ENCODE measurements around the gene KIRREL3. TPM values are rescaled to one million over a fixed set of nuclear protein-coding genes. Genes with fewer than 3 reads are reported as not detected.

The KIRREL3 gene
- total RNA-seq, 1 donor from 2014 or later = 0.66 TPM

- no peak for DNase-seq (ENCODE audit: low spot score)
These were observed 209.1 kb downstream of the KIRREL3 start for GRCh38 chr11:126791446-126791845.

GRCh38 chr11:126790550-126791081, 210.0 kb downstream of the KIRREL3 start:
- DNase-seq (ENCODE audit: low spot score) = no peak

- DNase-seq (ENCODE audit: low spot score) = no peak
These were observed 217.8 kb downstream of the KIRREL3 start for GRCh38 chr11:126782810-126783209.

- DNase-seq (ENCODE audit: low spot score) = no peak
These were observed 218.6 kb downstream of the KIRREL3 start for GRCh38 chr11:126781942-126782341.

- no peak for DNase-seq (ENCODE audit: low spot score)
These were observed 224.5 kb downstream of the KIRREL3 start for GRCh38 chr11:126776119-126776518.

- DNase-seq (ENCODE audit: low spot score) = no peak
These were observed 228.3 kb downstream of the KIRREL3 start for GRCh38 chr11:126772267-126772666.

GRCh38 chr11:126768702-126769101, 231.9 kb downstream of the KIRREL3 start:
- DNase-seq (ENCODE audit: low spot score) = no peak

- DNase-seq (ENCODE audit: low spot score) = no peak
These were observed 234.1 kb downstream of the KIRREL3 start for GRCh38 chr11:126766440-126766839.

GRCh38 chr11:126765196-126765595, 235.4 kb downstream of the KIRREL3 start:
- DNase-seq (ENCODE audit: low spot score) = no peak

- DNase-seq (ENCODE audit: low spot score) = no peak
These were observed 236.3 kb downstream of the KIRREL3 start for GRCh38 chr11:126764231-126764630.

GRCh38 chr11:126756855-126757254, 243.7 kb downstream of the KIRREL3 start:
- DNase-seq (ENCODE audit: low spot score) = no peak

GRCh38 chr11:126756421-126756820, 244.1 kb downstream of the KIRREL3 start:
- DNase-seq (ENCODE audit: low spot score) = no peak

- no peak for DNase-seq (ENCODE audit: low spot score)
These were observed 245.0 kb downstream of the KIRREL3 start for GRCh38 chr11:126755526-126755925.

- no peak for DNase-seq (ENCODE audit: low spot score)
These were observed 245.8 kb downstream of the KIRREL3 start for GRCh38 chr11:126754591-126755426.

GRCh38 chr11:126753990-126754389, 246.6 kb downstream of the KIRREL3 start:
- no peak for DNase-seq (ENCODE audit: low spot score)

- no peak for DNase-seq (ENCODE audit: low spot score)
These were observed 249.3 kb downstream of the KIRREL3 start for GRCh38 chr11:126751242-126751641.

GRCh38 chr11:126748793-126749192, 251.8 kb downstream of the KIRREL3 start:
- DNase-seq (ENCODE audit: low spot score) = no peak

GRCh38 chr11:126748100-126748791, 252.3 kb downstream of the KIRREL3 start:
- no peak for DNase-seq (ENCODE audit: low spot score)

GRCh38 chr11:126747315-126747714, 253.3 kb downstream of the KIRREL3 start:
- no peak for DNase-seq (ENCODE audit: low spot score)

- DNase-seq (ENCODE audit: low spot score) = no peak
These were observed 254.1 kb downstream of the KIRREL3 start for GRCh38 chr11:126746443-126746842.

GRCh38 chr11:126744699-126745098, 255.9 kb downstream of the KIRREL3 start:
- no peak for DNase-seq (ENCODE audit: low spot score)

GRCh38 chr11:126743628-126744027, 256.9 kb downstream of the KIRREL3 start:
- no peak for DNase-seq (ENCODE audit: low spot score)

GRCh38 chr11:126742582-126742981, 258.0 kb downstream of the KIRREL3 start:
- DNase-seq (ENCODE audit: low spot score) = peak; percentile 69
